HG03139 (cell line): ENCODE measurements around the gene CCNL1.

Experiments used
- ATAC-seq: cut with Tn5 transposase; IDR thresholded peaks from one replicate; pipeline ENCODE4 v1.9.1; 2021; ENCODE audit not compliant: unreplicated experiment

CCNL1 gene

DNA sequence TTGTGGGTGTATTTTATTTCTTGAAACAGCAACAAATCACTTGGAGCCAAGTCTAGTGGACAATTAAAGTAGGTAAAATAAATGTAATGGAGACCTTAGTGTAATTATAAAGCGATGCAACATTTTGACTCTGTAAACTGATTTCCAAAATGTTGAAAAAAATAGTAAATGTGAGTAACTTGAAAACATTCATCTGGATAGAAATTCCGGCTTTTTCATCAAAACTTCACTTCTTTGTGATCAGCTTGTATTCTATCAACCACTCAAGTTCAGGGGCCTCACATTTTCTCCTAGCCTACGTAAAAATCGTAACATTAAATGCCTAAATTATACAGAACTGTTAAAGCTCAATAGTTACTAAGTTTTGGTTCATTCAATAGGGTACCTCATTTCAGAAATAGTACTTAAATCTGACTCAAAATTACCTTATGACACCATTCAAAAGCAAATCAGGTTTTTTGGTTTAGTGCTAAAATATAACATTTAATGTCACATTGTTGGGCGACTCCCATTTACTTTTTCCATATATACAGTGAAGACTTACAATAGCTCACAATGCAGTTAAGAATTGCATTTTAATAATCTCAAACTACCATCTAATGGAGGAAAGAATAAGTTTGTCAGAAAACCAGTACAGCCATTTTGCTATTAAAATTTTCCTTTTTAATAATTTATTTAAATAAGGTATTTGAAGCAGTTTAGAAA lies 12.7 kb downstream of the CCNL1 start:
- no peak for ATAC-seq

DNA sequence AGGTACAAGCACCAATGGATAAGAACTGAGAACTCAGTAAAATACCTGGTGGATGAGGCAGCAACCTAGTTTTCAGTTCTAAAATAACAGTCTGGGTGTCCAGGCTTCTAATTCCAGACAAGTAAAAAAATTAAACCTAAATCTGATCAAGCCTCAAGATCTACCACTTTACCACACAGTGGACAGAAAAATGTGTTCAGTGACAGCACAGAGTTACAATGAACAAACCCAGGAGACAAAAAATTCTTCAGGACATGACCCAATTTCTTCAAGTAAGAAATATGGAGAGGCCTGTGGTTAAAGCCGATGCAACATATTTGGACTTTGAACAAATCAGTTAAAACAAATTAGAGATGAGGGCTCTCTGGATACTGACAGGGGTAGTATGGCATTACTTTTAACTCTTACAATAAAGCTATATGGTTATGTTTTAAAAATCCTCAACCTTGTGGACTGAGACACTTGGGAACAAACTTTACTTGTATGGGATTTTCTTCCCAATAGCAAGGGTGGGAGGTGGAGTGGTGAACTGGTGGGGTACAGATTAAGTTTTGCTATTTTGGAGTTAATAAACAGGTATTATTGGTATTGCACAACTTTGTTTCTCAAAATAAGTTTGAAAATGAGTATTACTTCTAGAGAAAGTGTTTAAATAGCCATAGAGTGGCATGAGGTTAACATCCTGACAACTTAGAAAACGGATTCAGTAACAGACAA lies 14.2 kb downstream of the CCNL1 start:
- ATAC-seq: no peak

DNA sequence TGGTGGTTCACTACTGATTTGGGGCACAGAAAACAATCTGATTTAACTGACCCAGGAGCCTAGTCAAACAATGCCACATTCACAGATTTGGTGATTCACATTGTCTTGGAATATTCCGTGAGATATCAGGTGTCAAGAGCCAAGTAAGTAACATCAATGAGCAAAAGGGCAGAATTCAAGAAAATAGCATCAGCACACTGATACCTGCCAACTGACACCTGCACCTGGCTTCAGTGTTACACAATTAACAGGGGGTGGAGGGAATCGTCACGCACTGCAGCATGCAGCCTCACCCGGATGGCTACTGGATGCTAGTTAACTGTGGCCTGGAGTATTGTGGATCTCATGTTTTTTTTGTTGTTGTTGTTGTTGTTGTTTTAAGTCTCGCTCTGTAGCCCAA lies 17.6 kb downstream of the CCNL1 start:
- no peak for ATAC-seq

DNA sequence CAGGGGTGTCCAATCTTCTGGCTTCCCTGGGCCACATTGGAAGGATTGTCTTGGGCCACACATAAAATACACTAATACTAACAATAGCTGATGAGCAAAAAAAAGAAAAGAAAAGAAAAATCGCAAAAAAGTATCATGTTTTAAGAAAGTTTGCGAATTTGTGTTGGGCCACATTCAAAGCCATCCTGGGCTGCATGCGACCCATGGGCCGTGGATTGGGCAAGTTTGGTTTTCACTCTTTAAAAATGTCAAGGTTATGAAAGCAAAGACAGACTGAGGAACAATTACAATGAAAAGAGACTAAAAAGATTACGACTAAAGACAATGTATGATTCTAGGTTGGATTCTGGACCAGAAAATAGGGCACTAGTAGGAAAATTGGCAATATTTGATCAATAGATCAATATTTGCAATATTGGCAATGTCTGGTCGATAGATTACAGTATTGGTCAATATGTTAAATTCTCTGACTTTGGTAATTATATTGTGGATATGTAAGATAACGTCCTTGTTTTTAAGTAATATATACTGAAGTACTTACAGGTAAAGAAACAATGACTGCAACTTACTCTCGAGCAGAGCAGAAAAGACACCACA lies 19.9 kb downstream of the CCNL1 start:
- no peak for ATAC-seq

DNA sequence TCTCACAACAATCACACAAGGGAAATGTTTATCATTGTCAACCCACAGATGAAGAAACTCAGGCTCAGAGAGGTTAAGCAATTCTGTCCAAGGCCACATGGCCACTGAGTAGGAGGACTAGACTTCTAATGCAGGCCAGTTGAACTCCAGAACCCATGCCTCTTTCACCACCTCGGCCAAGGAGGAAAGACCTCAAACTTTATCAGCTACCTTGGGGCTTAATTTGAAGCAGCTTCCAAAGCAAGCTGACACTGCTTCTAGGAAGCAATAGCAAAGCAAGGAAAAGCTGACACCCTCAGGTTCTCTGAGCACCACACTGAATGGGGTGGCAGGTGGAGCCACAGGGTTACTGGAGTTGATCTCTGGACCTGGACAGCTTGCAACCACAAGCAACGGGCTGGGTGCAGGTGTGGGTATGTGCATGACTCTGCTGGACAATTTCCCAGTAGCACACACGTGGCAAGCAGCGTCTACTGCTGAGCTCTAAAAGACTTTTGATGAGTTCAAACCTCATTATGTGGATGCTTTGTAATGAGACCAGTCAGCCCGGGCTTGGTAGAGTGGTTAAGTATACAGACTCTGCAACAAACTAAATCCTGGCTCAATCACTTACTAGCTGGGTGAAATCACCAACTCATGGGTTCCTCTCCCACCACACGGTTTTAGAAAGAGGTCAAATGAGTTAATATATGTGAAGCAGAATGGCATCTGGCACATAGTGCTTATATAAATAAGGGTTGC lies 23.1 kb downstream of the CCNL1 start:
- ATAC-seq: no peak

DNA sequence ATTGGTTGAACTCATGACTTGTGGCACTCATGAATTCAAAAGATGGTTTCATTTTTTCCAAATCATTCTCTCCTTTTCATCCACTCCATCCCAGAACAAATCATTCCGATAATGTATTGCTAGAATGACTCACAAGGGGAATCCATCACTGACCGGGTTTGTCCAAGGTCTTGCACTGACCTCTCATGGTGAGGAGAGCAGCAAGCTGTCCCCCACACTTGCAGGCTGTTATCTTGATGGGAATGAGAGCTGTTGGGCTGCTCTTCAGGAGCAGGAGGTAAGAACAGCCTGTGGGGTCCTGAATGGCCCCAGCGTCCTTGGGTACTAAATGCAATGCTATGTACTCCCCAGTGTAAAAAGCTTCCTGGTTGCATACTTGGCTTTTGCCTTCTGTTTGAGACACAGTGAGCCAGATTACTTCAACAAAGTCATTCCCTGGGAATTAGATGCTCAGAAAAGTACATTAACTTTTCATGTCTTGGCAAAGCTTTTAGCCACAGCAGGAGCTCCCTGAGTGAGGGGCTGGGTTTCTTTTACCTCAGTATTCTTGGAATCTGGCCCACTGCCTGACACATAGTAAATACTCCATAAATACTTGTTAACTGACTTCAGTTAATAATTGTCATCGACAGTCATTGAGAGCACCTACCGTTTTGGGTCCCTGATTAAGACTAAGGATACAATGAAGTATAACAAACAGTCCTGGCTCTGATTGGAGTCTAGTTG lies 24.1 kb downstream of the CCNL1 start:
- ATAC-seq: no peak

DNA sequence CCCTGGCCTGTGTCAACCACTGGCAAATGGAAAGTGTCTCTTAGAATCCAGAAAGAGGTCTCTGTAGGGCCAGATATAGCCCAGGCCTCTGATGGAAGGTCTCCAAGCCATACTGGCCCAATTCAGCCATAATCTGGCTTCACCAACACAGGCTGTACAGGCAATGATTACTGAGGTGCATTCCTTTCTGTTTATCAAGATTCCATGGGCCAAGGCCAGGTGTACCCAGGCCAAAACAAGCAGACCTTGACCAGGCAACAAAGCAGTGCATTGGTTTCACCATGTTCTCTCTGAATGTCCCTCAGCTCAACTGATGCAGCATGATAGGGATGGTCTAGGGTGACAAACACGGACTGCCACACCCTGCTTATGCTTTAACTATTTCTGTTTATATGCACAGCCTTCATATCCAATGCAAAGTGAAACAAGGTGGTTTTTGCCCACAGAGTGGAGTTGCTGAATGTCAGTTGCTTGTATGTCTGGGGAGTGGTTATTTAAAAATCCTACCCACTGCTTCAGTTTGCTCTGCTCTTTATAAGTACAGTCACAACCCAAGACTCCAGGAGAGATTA lies 25.2 kb downstream of the CCNL1 start:
- peak; percentile 69 for ATAC-seq

DNA sequence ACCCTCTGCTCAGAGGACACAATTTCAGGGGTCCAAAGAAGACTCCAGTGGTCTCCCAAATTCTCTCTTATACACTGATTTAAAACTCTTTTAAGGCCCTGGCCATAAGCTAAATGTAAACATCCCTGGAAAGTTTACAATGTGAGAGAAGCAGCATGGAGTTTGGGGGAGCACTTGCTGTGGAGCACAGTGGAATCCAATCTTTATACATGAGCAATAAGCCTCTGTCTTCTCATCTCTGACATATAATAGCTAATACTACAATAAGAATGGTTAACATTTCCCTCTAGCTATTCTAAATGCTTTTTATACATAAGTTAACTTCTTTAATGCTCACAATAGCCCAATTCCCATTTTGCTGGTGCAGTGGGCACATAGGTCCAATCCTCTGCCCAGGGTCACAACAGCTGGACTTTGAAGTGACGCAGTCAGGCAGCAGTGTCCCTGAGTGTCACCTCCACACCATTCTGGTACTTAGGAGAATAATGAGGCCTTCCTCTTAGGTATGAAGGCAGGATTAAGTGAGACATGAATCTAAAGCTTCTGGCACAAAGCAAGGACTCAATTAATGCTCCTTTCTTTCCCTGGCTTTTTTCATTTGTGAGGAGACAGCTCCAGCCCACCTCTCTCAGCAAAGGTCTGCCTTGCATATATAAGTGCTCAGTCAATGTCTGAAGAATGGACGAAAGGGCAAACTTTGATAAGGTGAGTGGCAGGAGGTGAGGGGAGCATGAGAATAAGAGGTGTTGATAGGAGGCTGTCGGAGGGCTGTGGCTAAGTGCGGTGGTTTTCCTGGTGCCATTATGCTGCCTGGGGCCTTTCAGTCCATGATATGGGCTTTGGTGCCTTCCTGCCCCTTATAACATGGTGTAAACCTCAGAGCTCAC lies 26.3 kb downstream of the CCNL1 start:
- no peak for ATAC-seq

DNA sequence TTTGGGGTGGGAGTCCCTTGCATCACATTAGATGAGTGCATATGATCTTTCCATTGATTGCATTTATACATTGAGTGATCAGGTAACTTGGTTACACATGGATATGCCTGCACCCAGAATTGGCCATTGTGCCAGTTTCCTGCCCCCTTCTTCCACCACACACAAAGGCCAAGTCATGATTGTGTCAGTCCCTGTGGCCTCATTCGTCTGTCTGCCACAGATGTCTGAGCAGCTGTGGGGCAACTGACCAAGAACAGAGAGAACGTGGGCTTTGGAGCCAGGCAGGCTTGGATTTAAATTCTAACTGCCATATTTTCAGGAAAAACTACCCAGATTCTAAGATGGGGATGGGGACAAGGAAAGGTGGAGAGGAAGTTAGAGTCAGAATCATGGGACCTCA lies 27.0 kb downstream of the CCNL1 start:
- ATAC-seq: no peak

DNA sequence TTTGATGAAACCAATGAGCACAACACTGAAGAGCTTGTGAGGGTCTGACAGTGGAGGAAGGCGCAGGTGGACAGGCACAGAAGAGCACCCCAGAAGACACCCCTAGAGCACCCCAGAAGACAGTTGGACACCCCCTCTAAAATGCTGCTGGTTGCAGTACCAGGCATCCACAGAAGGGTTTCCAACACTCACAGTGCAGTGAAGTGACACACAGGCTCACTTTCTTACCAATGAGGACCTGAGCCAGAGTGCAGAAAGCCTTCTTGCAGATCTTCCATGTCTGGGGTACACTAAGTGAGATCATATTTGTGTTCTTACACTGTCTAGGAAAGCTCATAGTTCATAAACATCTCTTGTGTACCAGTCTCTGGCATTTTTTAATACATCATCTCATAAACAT lies 27.6 kb downstream of the CCNL1 start:
- ATAC-seq: no peak

DNA sequence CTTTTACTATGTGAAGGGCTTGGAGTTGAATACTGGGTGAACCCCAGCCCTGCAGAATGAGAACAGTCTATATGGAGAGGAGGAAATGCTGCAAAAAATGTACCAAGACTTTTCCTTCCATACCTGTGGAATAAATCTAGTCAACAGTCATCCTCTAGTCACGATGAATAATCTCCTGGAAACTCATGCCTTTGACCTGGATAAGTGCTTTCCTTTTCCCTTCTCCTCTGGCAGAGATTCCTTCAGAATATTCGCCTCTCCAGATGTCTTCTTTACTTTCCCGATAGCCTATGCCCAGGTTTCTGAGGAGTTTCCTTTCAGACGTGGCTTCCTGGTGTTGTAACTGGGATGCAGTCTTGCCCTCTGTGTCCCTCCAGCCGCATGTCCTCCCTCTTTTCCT lies 28.1 kb downstream of the CCNL1 start:
- no peak for ATAC-seq

DNA sequence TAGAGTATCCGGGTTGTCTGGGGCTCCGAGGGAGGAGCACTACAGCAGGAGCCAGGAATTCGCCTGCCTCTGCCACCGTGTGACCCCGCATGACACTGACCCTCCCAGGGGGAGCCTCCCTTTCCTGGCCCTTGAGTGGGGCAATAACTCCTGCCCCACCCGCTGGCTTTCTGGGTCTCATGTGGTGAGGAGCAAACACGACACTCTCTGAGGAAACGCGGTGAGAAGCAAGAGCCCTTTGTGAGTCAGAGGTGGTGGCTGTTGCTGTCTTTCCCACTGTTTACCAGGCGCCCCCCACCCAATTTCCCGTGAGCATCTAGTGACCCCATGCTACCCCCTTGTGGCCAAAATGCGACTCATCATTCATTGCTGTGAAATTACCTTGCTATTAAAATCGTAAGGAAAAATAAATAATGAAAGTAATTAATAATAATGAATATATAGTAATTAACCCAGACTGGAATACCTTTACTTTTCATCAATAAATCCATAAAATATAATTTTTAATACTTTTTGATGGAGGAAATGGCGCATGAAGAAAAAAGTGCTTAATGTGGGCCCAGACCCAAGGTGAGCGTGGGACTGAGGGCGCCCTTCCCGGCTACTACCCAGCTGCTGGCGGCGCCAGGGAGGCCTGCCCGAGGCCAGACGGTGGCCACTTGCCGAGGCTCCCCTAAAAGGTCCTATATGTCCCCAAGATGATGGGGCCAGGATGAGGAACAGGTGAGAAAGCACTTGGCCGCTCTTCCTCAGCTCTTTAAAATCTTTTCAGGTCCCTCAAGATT lies 29.3 kb downstream of the CCNL1 start:
- ATAC-seq: no peak

DNA sequence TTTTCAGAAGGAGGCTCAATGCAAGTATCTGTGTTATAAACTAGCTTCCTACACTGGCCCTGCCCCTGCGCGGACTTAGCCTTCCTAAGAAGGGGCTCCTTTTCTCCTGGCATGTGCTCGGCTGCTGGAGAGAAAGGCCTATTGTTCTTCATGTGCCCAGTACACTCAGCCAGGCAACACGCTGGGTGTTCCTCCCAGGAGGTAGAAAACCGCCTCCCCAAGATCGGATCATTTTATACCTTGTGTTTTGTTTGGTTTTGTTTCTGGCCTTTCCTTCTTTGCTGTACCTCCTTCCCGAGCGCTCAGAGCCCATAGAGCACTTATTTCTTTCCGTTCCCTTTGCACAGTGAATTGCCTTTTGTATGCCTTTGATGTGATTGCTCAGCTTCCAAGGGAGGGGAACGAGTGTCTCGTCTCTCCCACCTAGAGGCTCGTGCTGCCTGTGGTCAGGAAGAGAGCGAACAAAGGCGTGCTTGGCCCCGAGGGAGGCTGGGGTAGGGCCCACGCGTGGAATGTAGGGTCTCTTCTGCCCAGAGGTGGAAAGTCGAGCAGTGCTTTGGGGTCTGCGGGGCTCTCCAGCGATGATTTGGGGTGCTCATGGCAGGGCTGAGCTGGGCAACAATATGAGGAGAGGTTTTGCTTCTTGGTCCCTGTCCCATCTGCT lies 30.0 kb downstream of the CCNL1 start:
- ATAC-seq: no peak

DNA sequence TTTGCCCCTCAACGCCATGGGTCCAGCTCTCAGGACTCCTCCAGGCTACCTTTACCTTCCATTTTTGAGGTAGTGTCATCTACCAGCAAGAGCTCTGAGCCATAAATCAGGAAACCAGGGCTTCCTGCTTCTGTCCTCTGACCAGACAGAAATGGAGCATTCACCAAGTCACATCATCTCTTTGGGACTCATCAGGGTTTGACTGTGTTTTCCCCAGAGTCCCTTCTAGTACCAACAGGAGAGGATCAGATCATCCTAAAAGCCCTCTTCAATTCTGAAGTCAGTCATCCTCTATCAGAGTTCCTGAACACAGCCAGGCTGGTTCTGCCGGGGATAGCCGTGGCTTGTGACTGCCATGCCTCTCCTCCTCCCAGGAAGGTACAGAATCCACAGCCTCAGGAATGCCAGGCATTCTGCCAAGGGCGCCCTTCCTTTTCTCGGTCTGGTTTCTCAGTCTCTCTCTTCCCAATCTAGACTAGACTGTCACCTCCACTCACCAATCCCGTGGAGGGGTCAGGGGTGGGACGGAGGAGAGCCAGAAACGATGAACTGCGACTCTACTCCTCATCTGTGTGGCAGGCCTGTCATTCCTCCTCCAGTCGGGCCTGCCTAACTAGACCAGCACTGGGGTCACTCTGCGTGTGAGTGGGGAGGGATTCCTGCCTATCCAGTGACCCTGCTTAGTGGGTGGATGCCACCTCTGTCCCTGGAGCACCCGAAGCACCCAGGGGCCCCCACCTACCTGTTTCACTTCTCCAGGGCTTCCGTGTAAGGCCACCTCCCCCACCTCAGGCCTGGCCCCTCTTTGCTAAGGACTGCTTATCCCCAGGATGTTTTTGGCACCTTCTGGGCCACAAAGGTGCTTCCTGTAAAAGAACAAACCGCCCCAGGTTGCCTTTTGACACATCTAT lies 30.9 kb downstream of the CCNL1 start:
- ATAC-seq: no peak

DNA sequence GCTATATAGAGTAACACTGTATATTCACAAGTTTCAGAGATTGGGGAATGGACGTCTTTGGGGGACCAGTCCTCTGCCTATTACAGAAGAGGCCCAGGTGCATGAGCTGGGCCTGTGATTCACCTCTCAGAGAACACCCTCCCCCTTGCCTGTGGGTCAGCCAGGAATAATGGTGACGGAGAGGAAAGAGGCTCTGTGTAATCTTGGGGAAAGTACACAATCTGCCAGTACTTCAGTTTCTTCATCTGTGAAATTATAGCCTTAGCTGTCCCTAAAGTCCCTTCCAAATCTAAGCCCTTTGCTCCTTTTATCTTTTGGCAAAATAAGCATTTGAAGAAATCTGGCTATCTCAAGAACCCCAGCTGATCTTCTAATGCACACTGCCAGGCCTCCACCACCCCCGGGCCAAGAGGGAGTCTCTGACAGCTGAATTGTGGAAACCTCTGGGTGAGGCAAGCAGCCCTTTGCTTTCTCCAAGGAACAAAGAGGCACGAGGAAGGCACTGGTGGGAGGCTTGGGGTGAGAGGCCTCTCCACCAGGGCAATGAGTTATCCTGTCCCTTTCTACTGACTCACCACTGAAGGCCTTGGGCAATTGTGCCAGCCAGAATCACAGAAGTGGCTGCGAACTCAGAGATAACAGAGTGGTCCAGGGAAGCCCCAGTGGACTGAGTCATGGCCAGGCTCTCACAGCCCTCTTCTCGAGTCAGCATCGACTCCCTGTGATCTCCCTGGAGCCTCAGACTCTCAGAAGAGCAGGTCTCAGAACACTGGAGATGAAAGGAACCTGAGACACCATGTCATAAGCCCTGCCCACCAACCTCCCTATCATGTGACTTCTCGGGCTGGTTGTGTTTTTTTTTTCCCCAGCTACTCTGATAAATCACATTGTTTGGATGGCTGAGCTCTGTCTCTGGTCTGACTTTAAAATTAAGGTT lies 31.8 kb downstream of the CCNL1 start:
- ATAC-seq: no peak

DNA sequence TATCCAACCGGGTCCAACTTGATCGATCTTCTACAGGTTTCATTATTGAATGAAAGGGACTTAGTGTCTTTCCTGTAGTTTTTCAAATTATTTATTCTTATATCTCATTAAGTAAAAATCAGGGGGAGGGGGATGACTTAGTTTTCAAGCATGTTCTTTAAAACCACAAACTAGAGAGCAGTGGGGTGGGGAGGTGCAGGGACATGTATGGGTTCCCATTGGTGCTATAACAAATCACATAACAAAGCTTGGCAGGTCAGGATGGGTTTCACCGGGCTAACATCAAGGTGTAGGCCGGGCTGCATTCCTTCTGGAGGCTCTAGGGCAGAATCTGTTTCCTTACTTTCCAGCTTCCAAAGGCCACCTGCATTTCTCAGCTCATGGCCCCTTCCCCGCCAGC lies 32.7 kb downstream of the CCNL1 start:
- no peak for ATAC-seq
